ENCODE results near the gene ARHGEF28. TPM values are rescaled to one million over a fixed set of nuclear protein-coding genes. Genes with fewer than 3 reads are reported as not detected.

ARHGEF28 gene
- total and polyA plus RNA-seq, 9 of the 15 experiments (the other 6 are each of a cell fraction or from before 2014, with no cell fraction given): 0.27 TPM; not detected in 8

- H2AFZ ChIP-seq (ENCODE audit: low read depth, low read length): no peak overlapping the region
- in situ Hi-C loops (cut with MboI) (no loop called here), intact Hi-C loops (cut with micrococcal nuclease) (no loop called here)
- WGBS (ENCODE audit: insufficient coverage, low coverage, missing lambda C conversion rate): 2% methylated on average over 3 of the region's 3 CpGs
- no peak overlapping the region for H3K27ac ChIP-seq (ENCODE audit: extremely low read depth, low read depth, low read length)
- H3K4me2 ChIP-seq (ENCODE audit: insufficient read depth, low read length): no peak overlapping the region
- no peaks in the 10 kb centered on the region for H4K20me1 ChIP-seq (replicated peaks; ENCODE audit: control insufficient read depth, insufficient read depth, low read length)
- ChIA-PET CTCF (ENCODE audit: low intra/inter-chr PET ratio) (no interaction called here), POLR2A (no interaction called here)
- H3K9me1 ChIP-seq (ENCODE audit: control insufficient read depth, insufficient read depth, low read length): no peaks in the 10 kb centered on the region
- no TSS peak for BruUV-seq (replicated peaks)
- no peak for TF ChIP-seq THRB (CRISPR knock-in tag; conservative IDR thresholded peaks at IDR 0.05)
- no peaks in the 10 kb centered on the region; a peak in 1 of 5 replicates for H3K27me3 ChIP-seq (ENCODE audit: control insufficient read depth in 2 of 2, insufficient read depth in 2 of 2, low read length in 2 of 2)
- no peak overlapping the region for H3K9ac ChIP-seq (ENCODE audit: insufficient read depth in 1 of 2, low read depth in 2 of 2, low read length in 2 of 2)
- H3K4me3 ChIP-seq: no peak overlapping the region
- no peak for DNase-seq (ENCODE audit: extremely low read depth in 1 of 4, low spot score in 3 of 4)
- H3K79me2 ChIP-seq (ENCODE audit: control insufficient read depth, insufficient read depth, low read length): no peaks in the 10 kb centered on the region
- no peak for ATAC-seq
- no peak for FAIRE-seq
- H3K9me3 ChIP-seq (replicated peaks; ENCODE audit: control insufficient read depth, insufficient read depth, low read depth, low read length): no peaks in the 10 kb centered on the region
- H3K36me3 ChIP-seq (ENCODE audit: control insufficient read depth, insufficient read depth, low read length): no peaks in the 10 kb centered on the region
- no peaks in the 10 kb centered on the region for H3K4me1 ChIP-seq (replicated peaks in 1 of 2; ENCODE audit: control insufficient read depth in 2 of 2, insufficient read depth in 2 of 2, low read length in 2 of 2)
These were observed 361.9 kb downstream of the ARHGEF28 start for GRCh38 chr5:73987915-73988314.

- H4K20me1 ChIP-seq (replicated peaks; ENCODE audit: control insufficient read depth, insufficient read depth, low read length): no peaks in the 10 kb centered on the region
- in situ Hi-C loops (cut with MboI) (no loop called here), intact Hi-C loops (cut with micrococcal nuclease) (no loop called here)
- DNase-seq (ENCODE audit: extremely low read depth in 1 of 4, low spot score in 3 of 4) (no peak), ATAC-seq (no peak), FAIRE-seq (no peak)
- WGBS (ENCODE audit: insufficient coverage, low coverage, missing lambda C conversion rate): 0% methylated on average over 3 of the region's 3 CpGs
- H3K4me2 ChIP-seq (ENCODE audit: insufficient read depth, low read length): no peak overlapping the region
- H3K27me3 ChIP-seq (ENCODE audit: control insufficient read depth in 2 of 2, insufficient read depth in 2 of 2, low read length in 2 of 2): no peaks in the 10 kb centered on the region; a peak in 1 of 5 replicates
- no TSS peak for BruUV-seq (replicated peaks)
- no peak overlapping the region for H2AFZ ChIP-seq (ENCODE audit: low read depth, low read length)
- no peaks in the 10 kb centered on the region for H3K36me3 ChIP-seq (ENCODE audit: control insufficient read depth, insufficient read depth, low read length)
- H3K4me3 ChIP-seq: no peak overlapping the region
- no peaks in the 10 kb centered on the region for H3K4me1 ChIP-seq (replicated peaks in 1 of 2; ENCODE audit: control insufficient read depth in 2 of 2, insufficient read depth in 2 of 2, low read length in 2 of 2)
- POLR2A ChIA-PET: no interaction called here
- no peak overlapping the region for H3K9ac ChIP-seq (ENCODE audit: insufficient read depth in 1 of 2, low read depth in 2 of 2, low read length in 2 of 2)
- no peaks in the 10 kb centered on the region for H3K9me3 ChIP-seq (replicated peaks; ENCODE audit: control insufficient read depth, insufficient read depth, low read depth, low read length)
- no peaks in the 10 kb centered on the region for H3K9me1 ChIP-seq (ENCODE audit: control insufficient read depth, insufficient read depth, low read length)
- no peaks in the 10 kb centered on the region for H3K79me2 ChIP-seq (ENCODE audit: control insufficient read depth, insufficient read depth, low read length)
- H3K27ac ChIP-seq (ENCODE audit: extremely low read depth, low read depth, low read length): no peak overlapping the region
- CTCF ChIA-PET (ENCODE audit: low intra/inter-chr PET ratio): no interaction called here
- TF ChIP-seq HOXB6 (CRISPR knock-in tag; IDR thresholded peaks at IDR 0.05; ENCODE audit: borderline replicate concordance) (no peak), FOXJ2 (tag; IDR thresholded peaks at IDR 0.05) (no peak), TEAD4 (IDR thresholded peaks at IDR 0.05; ENCODE audit: low read length) (no peak), TEAD4 (CRISPR knock-in tag; IDR thresholded peaks at IDR 0.05; ENCODE audit: borderline replicate concordance) (no peak), TAF15 (IDR thresholded peaks at IDR 0.05; ENCODE audit: low read depth, low read length) (no peak), ZNF121 (CRISPR knock-in tag; conservative IDR thresholded peaks at IDR 0.05) (no peak), ARID4B (CRISPR knock-in tag; IDR thresholded peaks at IDR 0.05) (no peak), ARNT (IDR thresholded peaks at IDR 0.05) (no peak), NR3C1 (CRISPR knock-in tag; IDR thresholded peaks at IDR 0.05) (no peak), BDP1 (IDR thresholded peaks at IDR 0.05; ENCODE audit: insufficient read depth, insufficient read length) (no peak)
These were observed 364.0 kb downstream of the ARHGEF28 start for GRCh38 chr5:73989956-73990355.
